ENCODE data around the gene TRAPPC11. TPM values are rescaled to one million over a fixed set of nuclear protein-coding genes. Genes with fewer than 3 reads are reported as not detected.

The TRAPPC11 gene
- total RNA-seq, 1 experiment from 2014 or later, result 32.2 TPM

GRCh38 chr4:183751106-183751505 lies 92.0 kb downstream of the TRAPPC11 start:
- Histone ChIP-seq H3K23ac (ENCODE audit: insufficient read length, low read depth, low read length) (no peak overlapping the region), H2BK12ac (ENCODE audit: insufficient read length, low read depth, low read length) (no peak overlapping the region), H2BK15ac (ENCODE audit: low read depth, low read length) (no peak overlapping the region), H3K27ac (ENCODE audit: insufficient read length, low read depth, low read length) (no peak overlapping the region), H3K27me3 (ENCODE audit: insufficient read depth, low read length) (no peaks in the 10 kb centered on the region), H4K8ac (replicated peaks; ENCODE audit: insufficient read length, low read depth, low read length) (no peak overlapping the region), H3K56ac (ENCODE audit: insufficient read length, low read depth, low read length) (no peak overlapping the region), H3K4me1 (ENCODE audit: insufficient read depth, low read length) (no peaks in the 10 kb centered on the region), H3K9me3 (ENCODE audit: control insufficient read depth, low read depth, low read length) (no peaks in the 10 kb centered on the region), H3K23me2 (ENCODE audit: insufficient read length, low read depth, low read length, poor library complexity, severe bottlenecking) (no peaks in the 10 kb centered on the region), H3K14ac (ENCODE audit: insufficient read depth, low read length) (no peak overlapping the region), H4K91ac (ENCODE audit: insufficient read length, low read depth, low read length) (no peak overlapping the region), H4K5ac (ENCODE audit: insufficient read length, low read depth, low read length) (no peak overlapping the region), H2BK5ac (ENCODE audit: insufficient read length, low read length) (no peak overlapping the region), H3K79me2 (ENCODE audit: insufficient read depth, low read length) (no peaks in the 10 kb centered on the region), H3T11ph (ENCODE audit: low read length) (no peak overlapping the region), H2AFZ (ENCODE audit: low read length) (no peak overlapping the region), H2BK120ac (ENCODE audit: low read depth, low read length, poor library complexity, severe bottlenecking) (no peak overlapping the region), H3K4me2 (ENCODE audit: insufficient read depth, insufficient read length, low read length) (no peak overlapping the region), H3K4ac (ENCODE audit: low read depth, low read length) (no peak overlapping the region), H3K18ac (ENCODE audit: insufficient read length, low read depth, low read length) (no peak overlapping the region), H2AK5ac (ENCODE audit: insufficient read length, low read length) (no peak overlapping the region), H2BK20ac (ENCODE audit: low read depth, low read length, poor library complexity, severe bottlenecking) (no peak overlapping the region), H4K20me1 (ENCODE audit: control insufficient read depth, insufficient read depth, insufficient read length) (no peaks in the 10 kb centered on the region), H3K9ac (ENCODE audit: extremely low read depth, insufficient read length, low read length) (no peak overlapping the region), H3K79me1 (ENCODE audit: insufficient read depth, low read depth, low read length, poor library complexity, severe bottlenecking) (no peaks in the 10 kb centered on the region)
- Mint-ChIP-seq H3K4me3 (no peak overlapping the region), H3K27ac (no peak overlapping the region), H3K4me1 (peaks cover 7 to 9% of the 10 kb centered on the region in 2 experiments; a peak in 3 of 4 replicates), H3K36me3 (ENCODE audit: insufficient read depth in 1 of 3, low read depth in 3 of 3) (peaks cover 5 to 11% (median 8%) of the 10 kb centered on the region in 3 experiments; a peak in 6 of 7 replicates), H3K9me3 (peaks cover 12 to 16% of the 10 kb centered on the region in 2 experiments), H3K27me3 (ENCODE audit: low read depth) (no peaks in the 10 kb centered on the region)
- DNase-seq, result no peak
- WGBS (ENCODE audit: extremely low coverage, insufficient read length, low lambda C conversion rate), result 100% methylated on average over 1 of the region's 4 CpGs
- no peak for TF ChIP-seq CTCF (conservative IDR thresholded peaks at IDR 0.05)

All from H9 (cell line).